ENCODE results near the gene TRIM67. TPM values are rescaled to one million over a fixed set of nuclear protein-coding genes. Genes with fewer than 3 reads are reported as not detected.

TRIM67 gene
- total RNA-seq, 1 donor from 2014 or later, result not detected

GRCh38 chr1:231215681-231216385, 54.0 kb downstream of the TRIM67 start:
- H3K36me3 ChIP-seq, result no peaks in the 10 kb centered on the region
- no peak for TF ChIP-seq CTCF (IDR thresholded peaks at IDR 0.05)
- H3K4me3 ChIP-seq, result no peak overlapping the region
- H3K4me1 ChIP-seq, result peaks cover 3% of the 10 kb centered on the region
- no peak overlapping the region for H3K27ac ChIP-seq
- no peaks in the 10 kb centered on the region for H3K9me3 ChIP-seq
- intact Hi-C loops (cut with DNase I), result loop anchor here (10.0 kb wide), 1 partner anchor 421 kb away; no protein-coding TSS in a partner anchor
- no peaks in the 10 kb centered on the region for H3K27me3 ChIP-seq
- ATAC-seq (no peak), DNase-seq (no peak)

GRCh38 chr1:231216498-231216897, 54.6 kb downstream of the TRIM67 start:
- ATAC-seq (no peak), DNase-seq (no peak)
- no peaks in the 10 kb centered on the region for H3K36me3 ChIP-seq
- H3K27ac ChIP-seq, result no peak overlapping the region
- no peak overlapping the region for H3K4me3 ChIP-seq
- H3K27me3 ChIP-seq, result no peaks in the 10 kb centered on the region
- peaks cover 3% of the 10 kb centered on the region for H3K4me1 ChIP-seq
- TF ChIP-seq CTCF (IDR thresholded peaks at IDR 0.05), result no peak
- no peaks in the 10 kb centered on the region for H3K9me3 ChIP-seq
- intact Hi-C loops (cut with DNase I), result loop anchor here (10.0 kb wide), 1 partner anchor 422 kb away; no protein-coding TSS in a partner anchor

- intact Hi-C loops (cut with DNase I), result loop anchor here (10.0 kb wide), 1 partner anchor 422 kb away; no protein-coding TSS in a partner anchor
Observed at GRCh38 chr1:231217056-231217455, 55.2 kb downstream of the TRIM67 start.

GRCh38 chr1:231218078-231218477, 56.2 kb downstream of the TRIM67 start:
- intact Hi-C loops (cut with DNase I), result loop anchor here (10.0 kb wide), 1 partner anchor 423 kb away; no protein-coding TSS in a partner anchor

More at GRCh38 chr1:231217056-231217455, 55.2 kb downstream of the TRIM67 start:
- H3K4me3 ChIP-seq, result no peak overlapping the region
- no peaks in the 10 kb centered on the region for H3K4me1 ChIP-seq
- no peak overlapping the region for H3K27ac ChIP-seq
- TF ChIP-seq CTCF (IDR thresholded peaks at IDR 0.05), result no peak
- DNase-seq (no peak), ATAC-seq (no peak)
- no peaks in the 10 kb centered on the region for H3K27me3 ChIP-seq
- H3K9me3 ChIP-seq, result no peaks in the 10 kb centered on the region
- no peaks in the 10 kb centered on the region for H3K36me3 ChIP-seq

More at GRCh38 chr1:231218078-231218477, 56.2 kb downstream of the TRIM67 start:
- no peak for TF ChIP-seq CTCF (IDR thresholded peaks at IDR 0.05)
- H3K27me3 ChIP-seq, result no peaks in the 10 kb centered on the region
- H3K4me3 ChIP-seq, result no peak overlapping the region
- peaks cover 7% of the 10 kb centered on the region for H3K36me3 ChIP-seq
- H3K4me1 ChIP-seq, result no peaks in the 10 kb centered on the region
- H3K9me3 ChIP-seq, result no peaks in the 10 kb centered on the region
- no peak for ATAC-seq
- no peak overlapping the region for H3K27ac ChIP-seq
- DNase-seq, result no peak

All from upper lobe of right lung (tissue), 1 donor.